Measurements from ENCODE around the gene SLC51A.
"Not testable (repeated sequence)": the region's sequence is repeated elsewhere in the genome, so short reads cannot be mapped to it uniquely, and the experiment has no call there.

SLC51A gene

DNA sequence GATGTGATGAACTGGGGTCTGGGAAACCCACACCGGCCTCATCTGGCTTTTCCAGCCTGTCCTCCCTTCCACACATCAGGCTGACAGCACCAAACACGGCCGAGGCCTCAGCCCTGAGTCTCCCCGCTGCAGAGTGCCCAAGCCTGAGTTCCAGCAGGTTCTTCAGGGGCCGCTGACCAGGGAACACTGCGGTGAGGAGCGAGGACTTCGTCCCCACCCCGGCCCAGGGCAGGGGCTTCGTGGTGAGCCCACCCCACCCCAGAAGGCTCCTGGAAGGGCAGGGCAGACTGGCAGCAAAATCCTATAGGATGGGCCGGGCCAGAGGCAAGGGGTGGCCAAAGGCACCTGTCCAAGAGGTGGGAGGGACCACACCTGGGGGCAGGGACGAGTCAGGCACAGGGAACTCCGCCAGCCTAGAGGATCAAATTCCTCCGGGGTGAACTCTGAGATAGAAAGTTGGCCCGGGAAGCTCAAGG is at the start of gene SLC51A:
Gene SLC51A (plus strand): TSS at position 446 of the 476 bp plus-strand sequence. CDS start 179 bp downstream, outside the sequence.
- DNase-seq: no peak

DNA sequence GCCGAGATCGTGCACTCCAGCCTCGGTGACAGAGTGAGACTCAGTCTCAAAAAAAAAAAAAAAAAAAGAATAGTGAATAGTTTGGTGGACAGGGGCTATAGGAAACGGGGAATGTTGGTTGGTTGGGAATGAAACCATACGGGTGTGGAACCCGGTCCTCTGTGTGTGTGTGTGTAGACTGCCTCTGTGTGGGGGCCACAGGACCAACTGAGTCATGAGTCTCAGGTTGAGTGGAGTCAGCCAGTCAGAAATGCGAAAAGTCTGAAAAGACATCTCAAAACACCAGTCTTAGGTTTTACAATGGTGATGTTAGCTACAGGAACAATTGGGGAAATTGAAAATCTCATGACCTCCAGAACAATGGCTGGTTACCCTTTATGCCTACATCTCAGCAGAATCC is 49.6 kb upstream of the SLC51A start:
- DNase-seq: no peak

DNA sequence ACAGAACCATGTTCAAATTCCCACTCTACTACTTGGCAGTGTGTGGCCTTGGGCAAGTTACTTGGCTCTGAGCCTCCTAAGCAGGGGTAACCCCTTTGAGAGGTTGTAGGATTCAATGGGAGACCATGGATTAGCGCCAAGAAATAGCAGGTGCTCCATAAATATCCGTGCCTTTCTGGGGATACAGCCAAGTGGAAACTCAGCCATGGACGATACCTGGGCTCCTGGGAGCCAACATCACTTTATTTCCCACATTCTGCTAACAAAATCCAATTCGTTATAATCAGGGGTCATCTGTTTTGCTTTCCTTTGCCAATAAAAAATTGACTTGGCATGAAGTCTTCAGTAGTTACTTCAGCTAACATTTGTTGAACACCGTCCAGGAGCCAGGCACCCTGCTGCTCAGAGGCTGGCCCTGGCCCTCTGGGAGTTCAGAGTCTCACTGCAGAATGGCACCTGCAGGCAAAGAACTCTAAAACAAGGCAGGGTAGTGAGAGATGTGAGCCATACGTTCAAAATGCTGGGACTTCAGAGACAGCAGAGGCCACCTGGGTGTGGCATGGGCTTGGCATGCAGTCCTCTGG is 47.4 kb upstream of the SLC51A start:
- DNase-seq: no peak

DNA sequence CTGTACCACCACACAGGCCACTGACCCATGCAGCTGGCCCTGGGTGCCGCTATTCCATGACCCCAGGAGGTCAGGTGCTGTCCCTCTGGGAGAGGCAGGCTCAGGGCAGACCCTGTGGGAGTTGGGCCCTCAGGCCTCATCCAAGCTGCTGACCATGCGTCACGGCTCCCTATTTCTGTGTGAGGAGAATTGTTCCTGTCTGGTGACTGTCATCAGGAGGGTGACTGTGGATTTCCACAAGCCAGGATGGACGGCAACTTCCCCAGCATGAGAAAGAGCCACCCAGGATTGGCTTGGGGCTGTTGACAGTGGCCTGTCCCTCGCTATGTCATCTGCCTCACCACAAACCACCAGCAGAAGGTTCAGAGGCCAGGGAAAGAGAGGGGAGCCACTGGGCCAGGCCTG is 46.5 kb upstream of the SLC51A start:
- DNase-seq: peak; percentile 35

DNA sequence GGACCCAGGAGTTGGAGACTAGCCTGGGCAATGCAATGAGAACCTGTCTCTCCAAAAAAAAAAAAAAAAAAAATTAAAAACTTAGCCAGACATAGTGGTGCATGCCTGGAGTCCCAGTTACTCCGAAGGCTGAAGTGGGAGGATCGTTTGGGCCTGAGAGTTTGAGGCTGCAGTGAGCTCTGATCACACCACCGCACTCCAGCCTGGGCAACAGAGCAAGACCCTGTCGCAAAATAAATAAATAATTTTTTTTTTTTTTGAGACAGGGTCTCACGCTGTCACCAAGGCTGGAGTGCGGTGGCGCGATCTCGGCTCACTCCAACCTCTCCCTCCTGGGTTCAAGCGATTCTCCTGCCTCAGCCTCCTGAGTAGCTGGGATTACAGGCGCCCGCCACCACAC is 46.0 kb upstream of the SLC51A start:
- not testable (repeated sequence) for DNase-seq

DNA sequence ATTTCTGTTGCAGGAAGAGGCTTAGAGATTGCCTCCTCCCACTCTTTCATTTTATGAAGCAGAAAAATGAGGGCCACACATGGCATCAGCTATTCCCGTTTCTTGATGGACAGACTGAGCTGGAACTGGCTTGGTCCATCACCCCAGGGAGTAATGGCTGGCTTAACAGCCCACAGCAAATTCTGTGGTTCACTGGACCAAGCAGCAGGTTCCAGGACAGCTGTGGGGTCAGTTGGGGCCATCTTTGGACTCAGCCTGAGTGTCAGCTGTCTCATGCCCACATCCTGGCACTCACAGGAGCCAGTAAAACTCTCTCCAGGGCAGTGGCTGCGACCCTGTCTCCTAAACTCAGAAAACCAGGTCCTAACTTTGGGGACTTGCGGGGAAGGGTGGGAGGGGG is 41.7 kb upstream of the SLC51A start:
- no peak for DNase-seq

DNA sequence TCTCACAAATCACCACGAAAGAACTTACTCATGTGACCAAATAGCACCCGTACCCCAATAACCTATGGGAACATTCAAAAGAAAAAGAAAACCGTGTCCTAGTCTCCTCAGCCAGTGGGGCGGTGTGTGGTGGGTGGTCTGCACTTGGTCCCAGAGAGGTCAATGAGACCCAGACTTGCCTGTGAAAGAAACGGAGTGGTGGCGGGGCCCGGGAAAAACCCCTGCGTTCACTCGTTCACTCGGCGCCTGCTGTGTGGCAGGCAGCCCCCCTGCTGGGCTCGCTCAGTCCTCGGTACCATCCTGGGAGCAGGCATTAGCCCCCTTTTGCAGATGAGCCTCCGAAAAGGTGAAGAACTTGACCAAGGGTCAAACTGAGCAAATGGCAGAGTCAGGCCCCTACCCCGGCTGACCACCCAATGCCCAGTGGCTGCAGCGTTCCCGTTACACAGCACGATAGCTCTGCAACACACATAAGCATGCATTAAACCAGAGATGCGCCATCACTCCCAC is 41.2 kb upstream of the SLC51A start:
- no peak for DNase-seq

DNA sequence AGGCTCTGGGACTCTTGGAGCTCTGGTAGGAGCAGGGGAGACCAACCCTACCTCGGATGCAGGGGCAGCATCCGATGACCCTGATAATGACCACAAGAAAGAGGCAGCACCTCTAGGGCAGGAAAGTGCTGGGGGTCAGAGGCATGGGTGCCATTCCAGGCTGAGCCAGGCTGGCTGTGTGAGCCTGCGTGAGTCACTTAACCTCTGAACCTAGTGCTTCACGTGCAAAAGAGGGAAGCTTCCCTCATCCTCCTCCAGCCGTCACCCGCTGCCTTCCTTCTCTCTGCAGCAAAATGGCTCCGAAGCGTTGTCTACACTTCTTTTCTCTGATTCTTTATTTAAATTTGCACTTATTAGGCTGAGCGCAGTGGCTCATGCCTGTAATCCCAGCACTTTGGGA is 40.6 kb upstream of the SLC51A start:
- DNase-seq: no peak

DNA sequence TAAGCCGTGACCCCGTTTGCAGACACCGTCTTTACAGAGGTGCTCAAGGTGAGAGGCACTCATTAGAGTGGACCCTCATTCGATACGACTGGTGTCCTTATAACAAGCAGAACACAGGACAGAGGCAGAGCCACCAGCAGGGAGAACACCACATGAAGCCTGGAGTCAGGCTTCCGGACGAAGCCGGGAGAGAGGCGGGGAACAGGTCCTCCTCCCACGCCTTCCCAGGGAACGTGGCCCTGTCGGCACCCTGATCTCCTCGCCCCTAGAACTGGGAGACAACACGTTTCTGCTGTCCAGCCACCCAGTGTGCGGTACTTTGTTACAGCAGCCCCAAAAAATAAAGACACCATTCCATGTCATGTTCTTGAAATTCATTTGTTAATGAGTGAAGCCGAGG is 38.8 kb upstream of the SLC51A start:
- DNase-seq: no peak

DNA sequence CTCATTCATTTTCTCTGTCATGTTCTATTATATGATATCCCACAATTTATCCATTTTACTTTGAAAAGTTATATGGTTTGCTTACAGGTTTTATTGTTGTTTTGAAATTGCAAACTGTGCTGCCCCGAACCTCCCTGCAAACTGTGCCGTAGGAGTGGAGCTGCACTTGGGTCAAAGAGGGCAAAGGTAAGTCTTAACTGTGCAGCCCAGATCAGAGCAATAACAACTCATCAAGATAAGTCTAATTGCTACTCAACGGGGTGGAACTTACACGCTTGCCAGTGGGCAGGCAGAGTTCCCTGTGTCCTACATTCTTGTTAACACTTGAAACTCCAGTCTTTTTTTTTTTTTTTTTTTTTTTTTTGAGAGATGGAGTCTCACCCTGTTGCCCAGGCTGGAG is 38.4 kb upstream of the SLC51A start:
- DNase-seq: no peak

DNA sequence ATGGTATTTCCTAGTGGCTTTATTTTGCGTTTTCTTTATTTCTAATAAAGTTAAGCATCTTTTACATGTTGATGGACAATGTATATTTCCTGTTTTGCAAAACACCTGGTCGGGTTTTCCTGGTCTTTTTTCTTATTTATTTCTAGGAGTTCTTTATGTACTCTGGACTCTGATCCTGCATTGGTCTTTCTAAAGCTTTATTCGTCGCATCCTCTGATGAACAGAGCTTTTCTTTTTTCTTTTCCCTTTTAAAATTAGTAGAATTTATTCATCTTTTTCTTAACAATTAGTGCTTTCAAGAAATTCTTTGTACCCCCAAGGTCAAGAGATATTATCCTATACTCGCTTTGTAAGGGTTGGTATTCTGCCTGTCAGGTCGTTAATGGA is 37.3 kb upstream of the SLC51A start:
- no peak for DNase-seq

DNA sequence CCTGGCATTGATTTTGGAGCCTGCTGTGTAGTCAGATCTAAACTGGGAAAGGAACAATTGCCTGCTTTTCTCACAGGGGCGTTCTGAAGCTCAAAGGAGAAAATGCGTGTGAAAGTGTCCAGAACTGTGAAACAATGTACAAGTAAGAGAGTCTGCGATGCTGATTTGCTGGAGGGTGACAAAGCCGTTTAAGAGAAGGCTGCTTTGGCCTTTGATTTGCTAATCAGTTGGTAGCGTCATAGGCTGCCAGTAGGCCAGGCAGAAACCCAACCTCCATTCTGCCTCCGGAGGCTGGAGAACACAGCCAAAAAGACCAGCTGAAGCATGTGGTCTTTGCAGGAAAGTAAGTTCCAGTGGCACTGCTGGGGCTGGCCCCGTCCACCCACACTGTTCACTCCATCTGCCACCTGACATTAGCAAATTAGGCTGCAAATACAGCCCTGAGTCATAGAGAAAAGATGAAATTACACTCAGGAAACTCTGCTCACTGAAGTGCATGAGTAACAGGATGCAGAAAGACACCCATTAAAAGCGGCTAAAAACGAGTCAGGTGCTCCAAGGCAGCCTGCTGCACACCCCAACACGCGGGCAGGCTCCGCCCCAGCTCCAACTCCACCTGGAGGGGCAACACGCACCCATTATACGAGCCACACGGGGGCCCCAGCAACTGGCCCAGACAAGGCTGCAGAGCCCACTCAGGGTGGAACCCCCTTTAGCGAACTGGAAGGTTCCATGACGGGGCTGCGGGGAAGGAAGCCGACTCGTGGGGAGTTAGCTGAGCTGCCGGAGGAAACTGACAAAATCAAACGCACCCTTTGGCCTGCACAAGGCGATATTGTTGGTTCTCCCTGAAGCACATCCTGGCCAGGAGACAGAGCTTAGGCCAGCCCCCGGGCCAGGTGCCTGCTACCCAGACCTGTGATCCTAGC is 36.7 kb upstream of the SLC51A start:
- DNase-seq: peak; percentile 81

DNA sequence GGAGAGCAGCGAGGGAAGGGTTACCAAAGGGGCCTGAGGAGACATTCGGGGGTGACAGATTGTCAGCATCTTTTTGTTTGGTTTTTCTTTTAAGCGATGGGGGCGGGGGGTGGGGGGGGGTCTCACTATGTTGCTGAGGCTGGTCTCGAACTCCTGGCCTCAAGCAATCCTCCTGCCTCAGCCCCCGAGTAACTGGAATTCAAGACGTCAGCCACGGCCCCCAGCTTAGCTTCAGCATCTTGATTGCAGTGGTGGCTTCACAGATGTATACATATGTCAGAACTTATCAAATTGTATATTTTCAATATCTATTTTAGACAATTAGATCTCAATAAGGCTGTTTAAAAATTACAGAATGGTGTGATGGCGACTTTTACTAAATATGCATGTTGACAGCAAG is 36.0 kb upstream of the SLC51A start:
- no peak for DNase-seq

DNA sequence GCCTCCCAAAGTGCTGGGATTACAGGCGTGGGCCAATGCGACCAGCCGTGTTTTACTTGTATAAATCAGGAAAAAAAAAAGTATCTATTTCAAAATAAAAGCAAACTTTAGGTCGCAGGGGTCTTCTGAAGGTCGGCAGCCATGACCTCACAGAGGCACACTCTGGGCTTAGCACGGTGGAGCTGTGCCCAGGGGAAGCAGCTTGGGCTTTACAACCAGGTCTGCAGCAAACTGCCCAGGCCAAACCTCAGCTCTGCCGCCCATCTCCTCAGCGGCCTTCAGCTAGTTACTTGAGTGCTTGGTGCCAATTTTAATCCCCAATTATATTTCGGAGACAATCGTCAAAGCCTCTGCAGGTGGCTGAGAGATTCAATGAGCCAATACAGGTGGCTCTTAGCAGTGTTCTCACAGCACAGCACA is 35.2 kb upstream of the SLC51A start:
- no peak for DNase-seq

DNA sequence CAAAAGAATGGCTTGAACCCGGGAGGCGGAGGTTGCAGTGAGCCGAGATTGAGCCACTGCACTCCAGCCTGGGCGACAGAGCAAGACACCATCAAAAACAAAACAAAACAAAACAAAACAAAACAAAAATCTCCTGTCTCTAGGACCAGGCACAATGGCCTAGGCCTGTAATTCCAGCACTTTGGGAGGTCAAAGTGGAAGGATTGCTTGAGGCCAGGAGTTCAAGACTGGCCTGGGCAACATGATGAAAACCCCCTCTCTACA is 32.2 kb upstream of the SLC51A start:
- not testable (repeated sequence) for DNase-seq

DNA sequence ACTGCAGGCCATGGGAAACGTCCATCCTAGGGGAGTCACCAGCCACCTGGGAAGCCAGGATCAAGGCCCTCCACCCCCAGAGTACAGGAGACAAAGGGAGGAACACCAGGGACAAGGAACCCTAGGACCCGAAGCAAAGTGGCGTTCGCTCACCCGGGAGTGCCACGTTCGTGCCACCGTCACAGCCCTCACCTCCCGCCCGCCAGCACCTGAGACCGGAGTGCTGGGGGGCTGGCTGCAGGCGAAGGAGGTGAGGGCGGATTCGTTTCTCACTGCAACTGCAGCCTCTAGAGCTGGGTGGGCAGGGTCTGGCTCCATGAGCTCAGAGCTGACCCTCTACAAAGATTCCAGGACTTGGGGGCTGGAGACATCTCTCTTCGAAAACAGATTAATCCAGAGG is 31.5 kb upstream of the SLC51A start:
- DNase-seq: no peak

DNA sequence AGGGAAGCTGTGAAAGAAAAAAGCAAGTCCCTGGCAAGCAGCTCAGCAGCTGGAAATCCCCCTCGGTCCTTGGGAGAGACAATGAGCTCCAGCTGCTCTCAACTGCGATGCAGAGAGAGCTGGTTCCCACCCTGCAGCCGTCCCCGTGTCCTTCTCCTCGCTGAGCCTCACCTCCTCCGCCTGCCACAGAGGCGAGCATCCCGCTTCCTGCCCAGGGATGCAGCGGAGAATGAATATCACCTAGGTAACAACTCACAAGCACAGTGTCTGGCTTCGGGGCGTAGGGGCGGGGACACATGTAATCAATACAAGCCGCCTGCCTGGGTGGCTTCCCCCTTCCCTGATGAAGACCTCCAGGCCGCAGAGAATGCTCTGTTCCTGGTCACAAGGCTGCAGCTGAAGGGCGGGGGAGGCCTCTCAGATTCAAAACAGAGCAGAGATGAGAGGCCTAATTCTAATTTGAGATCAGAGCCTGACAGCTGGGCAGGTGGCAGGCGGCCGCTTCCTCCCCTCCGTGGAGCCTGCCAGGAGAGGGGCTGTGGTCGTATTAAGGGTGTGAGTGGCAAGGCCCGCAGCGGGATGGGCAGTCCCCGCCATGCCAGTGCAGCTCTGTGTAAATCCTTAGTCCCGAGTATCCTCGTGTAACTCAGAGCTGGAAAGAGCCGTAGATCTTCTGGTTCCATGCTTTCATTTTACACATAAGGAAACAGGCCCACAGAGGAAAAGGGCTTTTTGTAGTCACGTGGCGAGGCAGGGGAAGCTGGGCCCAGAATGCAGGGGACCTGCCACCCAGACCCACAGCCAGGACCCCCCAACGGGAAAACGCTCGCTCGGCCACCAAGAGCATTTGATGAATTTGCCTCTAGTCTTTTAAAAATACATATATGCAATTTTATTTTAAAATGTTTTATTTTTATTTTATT is 29.4 kb upstream of the SLC51A start:
- DNase-seq: no peak

DNA sequence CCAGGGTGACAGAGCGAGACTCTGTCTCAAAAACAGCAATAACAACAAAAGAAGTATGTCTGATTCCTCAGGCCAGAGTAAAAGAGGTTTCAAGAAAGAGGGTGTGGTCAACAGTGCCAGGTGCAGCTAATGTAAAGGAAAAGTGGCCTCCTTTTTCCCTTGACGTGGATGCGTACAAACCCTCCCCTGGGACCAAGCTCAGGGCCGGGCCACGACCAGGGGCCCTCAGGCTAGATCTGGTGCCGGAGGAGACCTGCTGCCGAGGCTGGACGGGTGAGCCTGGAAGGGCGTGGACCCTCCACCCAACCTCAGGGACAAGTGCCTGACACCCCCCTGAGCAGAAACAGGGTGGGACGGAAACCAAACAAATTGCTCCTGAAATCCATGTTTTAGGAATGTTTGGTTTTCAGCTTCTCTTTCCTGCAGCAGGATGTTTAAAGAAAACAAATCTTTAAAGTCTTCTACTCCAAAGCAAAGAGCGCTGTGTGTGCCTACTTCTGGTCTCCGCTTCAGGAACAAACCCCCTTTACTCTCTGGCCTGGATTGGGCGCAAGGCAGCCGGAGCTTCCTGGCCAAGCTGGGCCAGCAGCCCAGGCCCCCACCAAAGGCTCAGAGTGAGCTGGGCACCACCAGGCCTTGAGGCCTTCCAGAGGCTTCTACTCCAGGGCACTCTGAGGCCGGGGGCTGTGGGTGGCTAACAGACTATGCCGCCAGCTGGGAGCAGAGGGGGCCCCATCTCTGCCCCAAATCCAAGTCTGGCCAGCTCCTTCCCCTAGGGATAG is 26.6 kb upstream of the SLC51A start:
- DNase-seq: no peak

DNA sequence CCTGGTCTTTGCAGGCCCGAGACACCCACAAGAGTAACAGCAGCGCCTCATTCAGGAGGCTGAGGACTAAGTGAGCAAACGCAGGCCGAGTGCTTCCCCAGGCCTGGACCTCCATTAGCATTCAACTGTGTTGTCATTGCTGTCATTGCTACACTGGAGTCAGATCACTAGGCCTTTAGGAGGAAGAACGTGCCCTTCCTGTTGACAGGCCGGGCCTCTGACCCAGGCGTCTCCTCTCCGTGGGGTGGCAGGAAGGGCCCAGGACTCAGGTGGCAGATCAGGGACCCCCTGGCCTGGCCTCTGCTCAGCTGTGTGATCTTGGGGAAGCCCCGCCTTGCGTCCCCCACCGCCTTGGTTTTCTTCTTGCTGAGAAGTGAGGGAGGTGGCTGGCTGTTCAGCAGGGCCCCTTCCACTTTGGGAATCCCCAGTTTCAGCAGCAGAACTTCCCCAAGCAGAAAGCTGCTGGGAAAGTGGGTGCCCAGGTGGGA is 24.3 kb upstream of the SLC51A start:
- peak; percentile 74 for DNase-seq

DNA sequence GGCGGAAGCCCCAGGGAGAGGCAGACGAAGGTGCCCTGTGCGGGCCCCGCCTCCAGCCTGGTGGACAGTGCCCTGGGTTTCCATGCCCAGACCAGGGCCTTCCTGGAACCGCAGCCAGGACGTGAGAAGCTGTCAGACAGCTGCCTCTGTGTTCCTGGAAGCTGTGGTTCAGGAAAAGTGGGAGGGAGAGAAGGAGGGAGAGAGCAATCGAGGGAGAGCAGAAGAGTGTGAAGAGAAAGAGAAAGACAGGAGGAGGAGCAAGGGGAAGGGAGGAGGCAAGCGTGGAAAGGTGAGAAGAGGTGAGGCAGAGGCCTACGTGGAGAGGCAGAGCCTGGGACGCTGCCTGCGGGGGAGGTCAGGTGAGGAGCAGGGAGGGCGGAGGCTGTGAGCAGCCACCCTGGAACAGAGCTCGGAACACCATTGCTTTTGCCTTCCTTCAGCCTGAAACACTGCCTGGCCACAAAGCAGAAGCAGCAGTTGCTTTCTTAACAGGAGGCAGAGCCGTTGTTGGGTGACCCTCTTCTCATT is 23.7 kb upstream of the SLC51A start:
- DNase-seq: no peak

DNA sequence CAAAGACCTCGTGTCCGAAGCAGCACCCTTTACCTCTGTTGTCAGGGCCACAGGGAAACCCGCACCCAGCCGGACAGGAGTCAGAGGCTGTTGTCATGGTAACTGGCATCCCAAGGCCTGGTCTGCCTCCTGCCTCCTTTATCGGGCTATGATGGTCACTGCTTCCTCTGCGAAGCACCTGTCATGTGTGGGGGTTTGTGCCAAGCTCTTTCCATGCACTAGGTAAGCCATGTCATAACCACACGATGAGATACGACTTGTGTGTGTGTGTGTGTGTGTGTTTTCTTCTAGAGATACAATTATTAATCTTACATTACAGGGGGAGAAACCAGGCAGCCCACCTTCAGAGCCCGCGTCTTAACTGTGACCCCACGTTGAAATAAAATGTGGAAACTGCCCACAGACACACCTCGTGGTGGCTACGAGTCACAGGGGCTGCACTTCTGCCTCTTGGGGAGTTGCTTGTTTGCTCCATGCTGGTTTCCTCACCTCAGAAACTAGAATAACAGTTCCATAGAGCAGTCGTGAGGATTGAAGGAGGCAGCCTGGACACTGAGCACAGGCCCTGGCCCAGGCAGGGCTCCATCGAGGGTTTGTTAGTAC is 23.1 kb upstream of the SLC51A start:
- no peak for DNase-seq
